Measurements from ENCODE around the gene AUTS2.

AUTS2 gene

GRCh38 chr7:69586321-69586720 is 12.0 kb upstream of the AUTS2 start:
- no peaks in the 10 kb centered on the region for H3K9me3 ChIP-seq
- no peaks in the 10 kb centered on the region for H3K27me3 ChIP-seq
- no peak overlapping the region for H3K4me3 ChIP-seq (ENCODE audit: low read depth in 1 of 2, low read length in 1 of 2)
- H3K36me3 ChIP-seq = no peaks in the 10 kb centered on the region
- no peak overlapping the region for H3K27ac ChIP-seq
- no peak for TF ChIP-seq CTCF (IDR thresholded peaks at IDR 0.05)
- peaks cover 4 to 10% of the 10 kb centered on the region in 2 experiments for H3K4me1 ChIP-seq (ENCODE audit: control insufficient read depth in 1 of 2, insufficient read depth in 1 of 2, low read depth in 1 of 2, low read length in 1 of 2)

GRCh38 chr7:69588773-69589172 is 9.5 kb upstream of the AUTS2 start:
- Histone ChIP-seq H3K27ac (no peak overlapping the region), H3K4me1 (ENCODE audit: control insufficient read depth in 1 of 2, insufficient read depth in 1 of 2, low read depth in 1 of 2, low read length in 1 of 2) (no peaks in the 10 kb centered on the region), H3K9me3 (no peaks in the 10 kb centered on the region), H3K27me3 (peaks cover 12% of the 10 kb centered on the region), H3K4me3 (ENCODE audit: low read depth in 1 of 2, low read length in 1 of 2) (no peak overlapping the region), H3K36me3 (no peaks in the 10 kb centered on the region)
- TF ChIP-seq CTCF (IDR thresholded peaks at IDR 0.05) = no peak

GRCh38 chr7:69591805-69592204 is 6.5 kb upstream of the AUTS2 start:
- no peak overlapping the region for H3K27ac ChIP-seq
- no peaks in the 10 kb centered on the region for H3K4me1 ChIP-seq (ENCODE audit: control insufficient read depth in 1 of 2, insufficient read depth in 1 of 2, low read depth in 1 of 2, low read length in 1 of 2)
- no peak for TF ChIP-seq CTCF (IDR thresholded peaks at IDR 0.05)
- H3K9me3 ChIP-seq = no peaks in the 10 kb centered on the region
- H3K36me3 ChIP-seq = no peaks in the 10 kb centered on the region
- peaks cover 42% of the 10 kb centered on the region for H3K27me3 ChIP-seq
- H3K4me3 ChIP-seq (ENCODE audit: low read depth in 1 of 2, low read length in 1 of 2) = no peak overlapping the region

GRCh38 chr7:69593511-69593910 is 4.8 kb upstream of the AUTS2 start:
- Histone ChIP-seq H3K36me3 (no peaks in the 10 kb centered on the region), H3K9me3 (no peaks in the 10 kb centered on the region), H3K27ac (no peak overlapping the region), H3K4me1 (ENCODE audit: control insufficient read depth in 1 of 2, insufficient read depth in 1 of 2, low read depth in 1 of 2, low read length in 1 of 2) (peaks cover 5 to 12% of the 10 kb centered on the region in 2 experiments), H3K4me3 (ENCODE audit: low read depth in 1 of 2, low read length in 1 of 2) (no peak overlapping the region), H3K27me3 (peaks cover 59% of the 10 kb centered on the region)
- no peak for TF ChIP-seq CTCF (IDR thresholded peaks at IDR 0.05)

- no peak overlapping the region for H3K27ac ChIP-seq
- TF ChIP-seq CTCF (IDR thresholded peaks at IDR 0.05) = no peak
- H3K36me3 ChIP-seq = no peaks in the 10 kb centered on the region
- H3K9me3 ChIP-seq = no peaks in the 10 kb centered on the region
- H3K4me1 ChIP-seq (ENCODE audit: control insufficient read depth in 1 of 2, insufficient read depth in 1 of 2, low read depth in 1 of 2, low read length in 1 of 2) = peaks cover 20 to 28% of the 10 kb centered on the region in 2 experiments
- peaks cover 78% of the 10 kb centered on the region for H3K27me3 ChIP-seq
- H3K4me3 ChIP-seq (ENCODE audit: low read depth in 1 of 2, low read length in 1 of 2) = no peak overlapping the region
Observed at GRCh38 chr7:69595415-69595814, 2.9 kb upstream of the AUTS2 start.

- H3K27me3 ChIP-seq = peaks cover 85% of the 10 kb centered on the region
- H3K4me3 ChIP-seq (ENCODE audit: low read depth in 1 of 2, low read length in 1 of 2) = no peak overlapping the region
- peaks cover 20 to 28% of the 10 kb centered on the region in 2 experiments for H3K4me1 ChIP-seq (ENCODE audit: control insufficient read depth in 1 of 2, insufficient read depth in 1 of 2, low read depth in 1 of 2, low read length in 1 of 2)
- TF ChIP-seq CTCF (IDR thresholded peaks at IDR 0.05) = no peak
- H3K36me3 ChIP-seq = no peaks in the 10 kb centered on the region
- no peak overlapping the region for H3K27ac ChIP-seq
- H3K9me3 ChIP-seq = no peaks in the 10 kb centered on the region
Observed at GRCh38 chr7:69596056-69596455, 2.2 kb upstream of the AUTS2 start.

All from neutrophil (primary cell).